ES-I3 (cell line): ENCODE results near the gene PBX1.

Experiments
- H3K36me3 ChIP-seq: 2 replicates; pipeline ENCODE4 v1.6.1; 2013; ENCODE audit warnings: mild to moderate bottlenecking, low read length, control low read depth, moderate library complexity; ENCODE audit not compliant: insufficient read depth
- H3K4me1 ChIP-seq: 2 replicates; pipeline ENCODE4 v1.6.1; 2013; ENCODE audit warnings: mild to moderate bottlenecking, control low read depth, low read length; ENCODE audit not compliant: insufficient read depth
- H3K9ac ChIP-seq: 2 replicates; pipeline ENCODE4 v1.6.1; 2013; ENCODE audit warnings: low read depth, mild to moderate bottlenecking, low read length, moderate library complexity
- H3K9me3 ChIP-seq: 2 replicates; pipeline ENCODE4 v1.6.1; 2013; ENCODE audit warnings: mild to moderate bottlenecking, low read length, moderate library complexity; ENCODE audit not compliant: control insufficient read depth, insufficient read depth

Gene PBX1

GRCh38 chr1:164821648-164822047 lies 262.7 kb downstream of the PBX1 start:
- Histone ChIP-seq H3K9me3 (no peaks in the 10 kb centered on the region), H3K4me1 (no peaks in the 10 kb centered on the region), H3K9ac (no peak overlapping the region), H3K36me3 (no peaks in the 10 kb centered on the region)

GRCh38 chr1:164823486-164824279 lies 264.7 kb downstream of the PBX1 start:
- Histone ChIP-seq H3K9me3 (no peaks in the 10 kb centered on the region), H3K36me3 (no peaks in the 10 kb centered on the region), H3K9ac (no peak overlapping the region), H3K4me1 (no peaks in the 10 kb centered on the region)

GRCh38 chr1:164824542-164824941 lies 265.6 kb downstream of the PBX1 start:
- Histone ChIP-seq H3K36me3 (no peaks in the 10 kb centered on the region), H3K4me1 (no peaks in the 10 kb centered on the region), H3K9ac (no peak overlapping the region)

GRCh38 chr1:164830628-164831027 lies 271.6 kb downstream of the PBX1 start:
- Histone ChIP-seq H3K36me3 (no peaks in the 10 kb centered on the region), H3K9ac (no peak overlapping the region), H3K4me1 (no peaks in the 10 kb centered on the region), H3K9me3 (no peaks in the 10 kb centered on the region)

More at GRCh38 chr1:164824542-164824941, 265.6 kb downstream of the PBX1 start:
- no peaks in the 10 kb centered on the region for H3K9me3 ChIP-seq

- Histone ChIP-seq H3K9ac (no peak overlapping the region), H3K36me3 (no peaks in the 10 kb centered on the region), H3K4me1 (no peaks in the 10 kb centered on the region), H3K9me3 (no peaks in the 10 kb centered on the region)
These were observed 275.7 kb downstream of the PBX1 start for GRCh38 chr1:164834641-164835040.

- Histone ChIP-seq H3K9ac (no peak overlapping the region), H3K4me1 (no peaks in the 10 kb centered on the region), H3K36me3 (no peaks in the 10 kb centered on the region), H3K9me3 (no peaks in the 10 kb centered on the region)
These were observed 277.6 kb downstream of the PBX1 start for GRCh38 chr1:164836614-164837018.

- no peaks in the 10 kb centered on the region for H3K4me1 ChIP-seq
- H3K9me3 ChIP-seq = no peaks in the 10 kb centered on the region
- no peak overlapping the region for H3K9ac ChIP-seq
- H3K36me3 ChIP-seq = no peaks in the 10 kb centered on the region
These were observed 279.8 kb downstream of the PBX1 start for GRCh38 chr1:164838786-164839185.

GRCh38 chr1:164840936-164841335 lies 282.0 kb downstream of the PBX1 start:
- Histone ChIP-seq H3K4me1 (no peaks in the 10 kb centered on the region), H3K36me3 (no peaks in the 10 kb centered on the region), H3K9ac (no peak overlapping the region), H3K9me3 (no peaks in the 10 kb centered on the region)

- Histone ChIP-seq H3K4me1 (no peaks in the 10 kb centered on the region), H3K9me3 (no peaks in the 10 kb centered on the region), H3K36me3 (no peaks in the 10 kb centered on the region), H3K9ac (no peak overlapping the region)
These were observed 282.9 kb downstream of the PBX1 start for GRCh38 chr1:164841702-164842465.

GRCh38 chr1:164842870-164843269 lies 283.9 kb downstream of the PBX1 start:
- no peaks in the 10 kb centered on the region for H3K9me3 ChIP-seq
- H3K4me1 ChIP-seq = no peaks in the 10 kb centered on the region
- H3K36me3 ChIP-seq = peaks cover under 1% of the 10 kb centered on the region; the same call in 1 of the 2 replicates

GRCh38 chr1:164843743-164844500 lies 284.9 kb downstream of the PBX1 start:
- H3K9me3 ChIP-seq = no peaks in the 10 kb centered on the region
- no peaks in the 10 kb centered on the region for H3K4me1 ChIP-seq

More at GRCh38 chr1:164842870-164843269, 283.9 kb downstream of the PBX1 start:
- H3K9ac ChIP-seq = no peak overlapping the region

GRCh38 chr1:164846731-164847691 lies 288.0 kb downstream of the PBX1 start:
- peaks cover 12% of the 10 kb centered on the region; the same call in 1 of the 2 replicates for H3K36me3 ChIP-seq
- H3K4me1 ChIP-seq = no peaks in the 10 kb centered on the region
- no peak overlapping the region for H3K9ac ChIP-seq
- no peaks in the 10 kb centered on the region for H3K9me3 ChIP-seq

More at GRCh38 chr1:164843743-164844500, 284.9 kb downstream of the PBX1 start:
- H3K9ac ChIP-seq = no peak overlapping the region
- peaks cover 11% of the 10 kb centered on the region; the same call in 1 of the 2 replicates for H3K36me3 ChIP-seq

GRCh38 chr1:164853146-164853545 lies 294.2 kb downstream of the PBX1 start:
- Histone ChIP-seq H3K9me3 (no peaks in the 10 kb centered on the region), H3K9ac (no peak overlapping the region), H3K4me1 (no peaks in the 10 kb centered on the region), H3K36me3 (peaks cover 9% of the 10 kb centered on the region; the same call in 1 of the 2 replicates)
